H1 (cell line): ENCODE data around the gene RTP1. TPM values are rescaled to one million over a fixed set of nuclear protein-coding genes. Genes with fewer than 3 reads are reported as not detected.

Experiments used
- CTCF ChIA-PET: fragments of 300-600 bp; sonication (Branson Sonifier 250); formaldehyde crosslinking; loops from one replicate; lab custom pipeline; 2021; ENCODE audit not compliant: partially characterized antibody; lab: Charles Lee
- POLR2A ChIA-PET: fragments of 300-600 bp; sonication (Branson Sonifier 250); formaldehyde crosslinking; loops from one replicate; lab custom pipeline; 2021; ENCODE audit warnings: inconsistent platforms; ENCODE audit not compliant: partially characterized antibody; lab: Charles Lee
- DNase-seq, 2 experiments: peaks; one replicate each; pipeline versions ENCODE4 v3.0.0 to v3.0.0-alpha.2; 2010 to 2022; ENCODE audit warnings: low spot score in 2 of 2, low read depth in 1 of 2, mixed read lengths in 1 of 2
- FAIRE-seq: peaks from 2 replicates; lab custom pipeline; 2011; peaks lifted over from hg19 to GRCh38; lab: Jason Lieb, UNC
- H2AFZ ChIP-seq: 2 replicates; pipeline ENCODE4 v1.8.1; 2012; ENCODE audit warnings: low read length, inconsistent platforms
- H2AK5ac ChIP-seq: 2 replicates; pipeline ENCODE4 v1.6.1; 2013; ENCODE audit warnings: low read depth, low read length
- H2BK120ac ChIP-seq: replicated peaks from 2 replicates; pipeline ENCODE3; 2013; ENCODE audit warnings: low read depth, low read length, inconsistent platforms
- H2BK12ac ChIP-seq: 2 replicates; pipeline ENCODE4 v1.6.1; 2013; ENCODE audit warnings: low read depth, low read length
- H2BK15ac ChIP-seq: 2 replicates; pipeline ENCODE4 v1.6.1; 2013; ENCODE audit warnings: low read length
- H2BK20ac ChIP-seq: 2 replicates; pipeline ENCODE4 v1.6.1; 2013; ENCODE audit warnings: low read length
- H2BK5ac ChIP-seq: 2 replicates; pipeline ENCODE4 v1.6.1; 2013; ENCODE audit warnings: low read depth, low read length
- H3K14ac ChIP-seq: 2 replicates; pipeline ENCODE4 v1.6.1; 2013; ENCODE audit warnings: inconsistent platforms; ENCODE audit not compliant: insufficient read length
- H3K18ac ChIP-seq: 2 replicates; pipeline ENCODE4 v1.6.1; 2013; ENCODE audit warnings: low read length; ENCODE audit errors: extremely low read depth
- H3K23ac ChIP-seq: 2 replicates; pipeline ENCODE4 v1.6.1; 2013; ENCODE audit warnings: inconsistent platforms; ENCODE audit not compliant: insufficient read length
- H3K23me2 ChIP-seq: 2 replicates; pipeline ENCODE4 v1.6.1; 2013; ENCODE audit warnings: low read depth, low read length
- H3K27ac ChIP-seq: 2 replicates; pipeline ENCODE4 v1.6.1; 2011; ENCODE audit warnings: low read depth, low read length, inconsistent platforms
- H3K27me3 ChIP-seq, 4 experiments: replicated peaks in 1 of 4; 1 replicate in 1 of 4; 2 replicates in 3 of 4; pipeline versions ENCODE4 v1.6.1 to v1.8.1; 2011 to 2013; ENCODE audit warnings: low read length in 3 of 4, mild to moderate bottlenecking in 3 of 4, inconsistent platforms in 2 of 4, mixed read lengths in 2 of 4, moderate library complexity in 1 of 4; ENCODE audit not compliant: control insufficient read depth in 3 of 4, insufficient read depth in 3 of 4; ENCODE audit errors: extremely low read depth in 1 of 4
- H3K36me3 ChIP-seq, 4 experiments: 2 replicates each; pipeline versions ENCODE4 v1.6.1 to v1.8.1; 2011 to 2013; ENCODE audit warnings: mild to moderate bottlenecking in 4 of 4, low read length in 3 of 4, moderate library complexity in 2 of 4, control low read depth in 1 of 4, inconsistent platforms in 1 of 4; ENCODE audit not compliant: insufficient read depth in 4 of 4, control insufficient read depth in 2 of 4
- H3K4ac ChIP-seq: replicated peaks from 2 replicates; pipeline ENCODE3; 2013; ENCODE audit warnings: low read length, low read depth, mixed read lengths, inconsistent platforms; ENCODE audit not compliant: insufficient read length
- H3K4me1 ChIP-seq, 4 experiments: replicated peaks in 1 of 4; 1 replicate in 1 of 4; 2 replicates in 3 of 4; pipeline versions ENCODE4 v1.6.1 to v1.8.1; 2011 to 2013; ENCODE audit warnings: low read length in 3 of 4, inconsistent platforms in 2 of 4, mixed read lengths in 1 of 4; ENCODE audit not compliant: insufficient read depth in 4 of 4, control insufficient read depth in 3 of 4
- H3K4me2 ChIP-seq, 2 experiments: 2 replicates each; pipeline versions ENCODE4 v1.6.1 to v1.8.1; 2011 to 2013; ENCODE audit warnings: low read depth in 2 of 2, low read length in 2 of 2, control low read depth in 1 of 2, inconsistent platforms in 1 of 2, mild to moderate bottlenecking in 1 of 2; ENCODE audit not compliant: insufficient read depth in 1 of 2
- H3K4me3 ChIP-seq, 4 experiments: fragments of 200-600, 300-600 bp in 1 of 4; sonication (generic), shearing (Covaris generic), sonication (Bioruptor Twin) in 1 of 4; 2 replicates each; pipeline versions ENCODE4 v1.5.1 to v1.8.1; 2011 to 2016; ENCODE audit warnings: low read length in 4 of 4, low read depth in 3 of 4, control low read depth in 2 of 4, inconsistent platforms in 2 of 4, mild to moderate bottlenecking in 2 of 4, mixed read lengths in 1 of 4, moderate library complexity in 1 of 4; ENCODE audit not compliant: insufficient read depth in 2 of 4; ENCODE audit errors: extremely low read depth in 1 of 4
- H3K56ac ChIP-seq: replicated peaks from 2 replicates; pipeline ENCODE3; 2013; ENCODE audit warnings: low read depth, mild to moderate bottlenecking, mixed read lengths, low read length, inconsistent platforms; ENCODE audit not compliant: insufficient read length
- H3K79me1 ChIP-seq: 2 replicates; pipeline ENCODE4 v1.6.1; 2013; ENCODE audit warnings: low read depth, low read length, control low read depth
- H3K79me2 ChIP-seq, 2 experiments: 2 replicates each; pipeline versions ENCODE4 v1.6.1 to v1.8.1; 2012 to 2013; ENCODE audit warnings: low read length in 2 of 2, mild to moderate bottlenecking in 2 of 2, inconsistent platforms in 1 of 2; ENCODE audit not compliant: insufficient read depth in 2 of 2, control insufficient read depth in 1 of 2
- H3K9ac ChIP-seq, 4 experiments: replicated peaks in 1 of 4; 1 replicate in 1 of 4; 2 replicates in 3 of 4; pipeline versions ENCODE4 v1.6.1 to v1.8.1; 2011 to 2013; ENCODE audit warnings: low read depth in 3 of 4, low read length in 3 of 4, control low read depth in 2 of 4, mild to moderate bottlenecking in 2 of 4, moderate library complexity in 2 of 4, inconsistent platforms in 1 of 4; ENCODE audit errors: extremely low read depth in 1 of 4
- H3K9me3 ChIP-seq, 2 experiments: 2 replicates each; pipeline versions ENCODE4 v1.6.1 to v1.8.1; 2012 to 2013; ENCODE audit warnings: mild to moderate bottlenecking in 2 of 2, moderate library complexity in 2 of 2, control low read depth in 1 of 2, inconsistent platforms in 1 of 2, low read depth in 1 of 2, low read length in 1 of 2, mixed read lengths in 1 of 2; ENCODE audit not compliant: insufficient read depth in 2 of 2
- H4K20me1 ChIP-seq, 2 experiments: replicated peaks in 1 of 2; 2 replicates each; pipeline versions ENCODE3 to v1.8.1; 2011 to 2013; ENCODE audit warnings: inconsistent platforms in 2 of 2, low read length in 2 of 2, mild to moderate bottlenecking in 1 of 2; ENCODE audit not compliant: insufficient read depth in 2 of 2, control insufficient read depth in 1 of 2
- H4K5ac ChIP-seq: 2 replicates; pipeline ENCODE4 v1.6.1; 2013; ENCODE audit warnings: low read length, low read depth, mixed read lengths, inconsistent platforms; ENCODE audit not compliant: insufficient read length
- H4K8ac ChIP-seq: 2 replicates; pipeline ENCODE4 v1.8.0; 2013; ENCODE audit warnings: mild to moderate bottlenecking, moderate library complexity, low read length, inconsistent platforms; ENCODE audit not compliant: insufficient read depth; ENCODE audit errors: extremely low read depth
- H4K91ac ChIP-seq: replicated peaks from 2 replicates; pipeline ENCODE3; 2013; ENCODE audit warnings: low read length, mixed read lengths, inconsistent platforms; ENCODE audit not compliant: insufficient read length
- RFX5 ChIP-seq: IDR thresholded peaks from 2 replicates; pipeline ENCODE4 v1.6.1; 2011; ENCODE audit warnings: low read depth, low read length, improper control_type of control experiment, borderline replicate concordance
- WGBS, 2 experiments: shearing (Covaris generic) in 1 of 2; methylation state at CpG; one replicate each; pipeline versions ENCODE4 v1.1.6 to v1.1.7; 2013 to 2015; ENCODE audit warnings: low lambda C conversion rate in 2 of 2, mixed read lengths in 2 of 2, inconsistent platforms in 1 of 2, low coverage in 1 of 2, missing lambda C conversion rate in 1 of 2; ENCODE audit not compliant: insufficient replicate concordance in 2 of 2, insufficient coverage in 1 of 2, insufficient read length in 1 of 2; ENCODE audit errors: extremely low coverage in 1 of 2, missing lambda C conversion rate in 1 of 2; 5-methylcytosine and 5-hydroxymethylcytosine counted together
- polyA plus RNA-seq, 7 experiments: library from polyadenylated mRNA; depleted of rRNA in 3 of 7; stranded (reverse) in 5 of 7; unstranded in 2 of 7; fragments of >200 nt in 5 of 7; fragments of 200-250 nt in 2 of 7; gene quantifications; 1 replicate in 5 of 7; 2 replicates in 1 of 7; 4 replicates in 1 of 7; pipeline versions ENCODE4 v1.2.1 to v1.2.3, GENCODE V29; 2011 to 2013; ENCODE audit warnings: missing spikeins in 2 of 7, mixed read lengths in 2 of 7
- total RNA-seq: library from RNA; stranded (reverse); fragmentation: NEBNext Ultra II Directional; extraction: Animal tissue kit (Norgen Biotek cat#: 25700); gene quantifications from 2 replicates; pipeline ENCODE4 v1.2.1, GENCODE V29; 2021

Gene RTP1
- total and polyA plus RNA-seq, 2 of the 8 experiments (the other 6 are each of a cell fraction or from before 2014, with no cell fraction given): 2.9 to 3.0 TPM

DNA sequence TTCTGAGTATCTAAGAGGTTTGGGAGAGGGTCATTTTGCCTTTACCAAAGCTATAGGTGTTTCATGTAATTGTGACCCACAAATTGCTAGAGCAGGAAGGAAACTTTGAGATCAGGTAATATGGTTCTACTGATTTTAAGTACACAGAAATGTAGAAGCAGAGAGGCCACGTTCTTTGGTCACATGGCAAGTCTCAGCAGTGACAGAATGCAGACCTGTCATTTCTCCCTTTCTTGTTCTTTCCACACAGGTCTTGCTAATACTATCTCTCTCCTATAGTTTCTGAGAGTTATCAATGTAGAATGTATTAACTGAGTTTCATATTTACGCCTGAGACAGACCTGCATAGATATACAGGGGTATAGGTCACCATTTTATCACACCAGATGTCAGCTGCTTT, 10.9 kb upstream of the RTP1 start:
- H3K23me2 ChIP-seq: no peaks in the 10 kb centered on the region
- H3K27me3 ChIP-seq: no peaks in the 10 kb centered on the region
- no peak for TF ChIP-seq RFX5
- peak overlapping the region; percentile 83; the same call in 1 of the 2 replicates for H2BK20ac ChIP-seq
- H3K79me1 ChIP-seq: no peaks in the 10 kb centered on the region; the same call in 1 of the 2 replicates
- no peak overlapping the region for H2BK15ac ChIP-seq
- FAIRE-seq: no peak
- CTCF ChIA-PET: interaction anchor here (0.6 to 2.8 kb wide), 6 partner anchors 8 to 493 kb away, joined by 3 to 16 read pairs (median 4); no protein-coding TSS in a partner anchor
- no peak overlapping the region for H4K8ac ChIP-seq
- peak overlapping the region in 1 of 2 experiments; percentile 25; a peak in 1 of 4 replicates for H3K4me2 ChIP-seq
- no peak overlapping the region for H2AFZ ChIP-seq
- H3K79me2 ChIP-seq: no peaks in the 10 kb centered on the region
- POLR2A ChIA-PET: interaction anchor here (0.8 to 1.9 kb wide), 9 partner anchors 8 to 28 kb away, joined by 3 to 8 read pairs (median 3); partner anchors contain the start of gene RTP1
- H4K20me1 ChIP-seq: no peaks in the 10 kb centered on the region
- H3K36me3 ChIP-seq: no peaks in the 10 kb centered on the region
- peak overlapping the region; percentile 36 for H3K56ac ChIP-seq
- H3K18ac ChIP-seq: peak overlapping the region; percentile 95; the same call in 1 of the 2 replicates
- H4K5ac ChIP-seq: peak overlapping the region; percentile 14
- H2BK12ac ChIP-seq: peak overlapping the region; percentile 95; the same call in 1 of the 2 replicates
- peak overlapping the region in 1 of 4 experiments; percentile 1; a peak in 1 of 8 replicates for H3K4me3 ChIP-seq
- no peak overlapping the region for H3K23ac ChIP-seq
- no peak overlapping the region for H3K14ac ChIP-seq
- peak overlapping the region; percentile 95 for H2BK120ac ChIP-seq
- H3K9ac ChIP-seq: no peak overlapping the region
- DNase-seq: no peak
- peaks cover 9 to 41% (median 31%) of the 10 kb centered on the region in 4 experiments for H3K4me1 ChIP-seq
- H2AK5ac ChIP-seq: peak overlapping the region; percentile 30; the same call in 1 of the 2 replicates
- peak overlapping the region; percentile 67; the same call in 1 of the 2 replicates for H2BK5ac ChIP-seq
- 65% methylated on average over 2 of the region's 2 CpGs; no CpG with 5 or more reads in 1 of the 2 experiments for WGBS, 2 experiments
- H3K4ac ChIP-seq: peak overlapping the region; percentile 71
- H3K9me3 ChIP-seq: no peaks in the 10 kb centered on the region; a peak in 2 of 4 replicates
- H3K27ac ChIP-seq: peak overlapping the region; percentile 60; the same call in 1 of the 2 replicates
- peak overlapping the region; percentile 96 for H4K91ac ChIP-seq
